Memory B cell (primary cell): ENCODE measurements around the gene LRRC8C.

Experiments used
- ATAC-seq: fragments of 150-1000 bp; cut with Tn5 transposase; 2 replicates; pipeline ENCODE4 v1.10.0; 2021; ENCODE audit warnings: low read depth, mild to moderate bottlenecking, moderate library complexity
- DNase-seq, 2 donors: peaks; one replicate each; pipeline ENCODE4 v3.0.0; 2022; ENCODE audit warnings: low spot score in 2 of 2
- H3K27ac Mint-ChIP-seq: one replicate; pipeline ENCODE4 v1.8.0; 2022; ENCODE audit warnings: mild to moderate bottlenecking, moderate library complexity, mixed read lengths
- H3K27me3 Mint-ChIP-seq: one replicate; pipeline ENCODE4 v1.8.0; 2022; ENCODE audit warnings: mixed read lengths
- H3K36me3 Mint-ChIP-seq: one replicate; pipeline ENCODE4 v1.8.0; 2022; ENCODE audit warnings: mild to moderate bottlenecking, mixed read lengths
- H3K4me1 Mint-ChIP-seq: one replicate; pipeline ENCODE4 v1.8.0; 2022; ENCODE audit warnings: mixed read lengths
- H3K4me3 Mint-ChIP-seq: one replicate; pipeline ENCODE4 v1.8.0; 2022; ENCODE audit warnings: mild to moderate bottlenecking, moderate library complexity, mixed read lengths
- H3K9me3 Mint-ChIP-seq: one replicate; pipeline ENCODE4 v1.8.0; 2022; ENCODE audit warnings: mixed read lengths

LRRC8C gene

DNA sequence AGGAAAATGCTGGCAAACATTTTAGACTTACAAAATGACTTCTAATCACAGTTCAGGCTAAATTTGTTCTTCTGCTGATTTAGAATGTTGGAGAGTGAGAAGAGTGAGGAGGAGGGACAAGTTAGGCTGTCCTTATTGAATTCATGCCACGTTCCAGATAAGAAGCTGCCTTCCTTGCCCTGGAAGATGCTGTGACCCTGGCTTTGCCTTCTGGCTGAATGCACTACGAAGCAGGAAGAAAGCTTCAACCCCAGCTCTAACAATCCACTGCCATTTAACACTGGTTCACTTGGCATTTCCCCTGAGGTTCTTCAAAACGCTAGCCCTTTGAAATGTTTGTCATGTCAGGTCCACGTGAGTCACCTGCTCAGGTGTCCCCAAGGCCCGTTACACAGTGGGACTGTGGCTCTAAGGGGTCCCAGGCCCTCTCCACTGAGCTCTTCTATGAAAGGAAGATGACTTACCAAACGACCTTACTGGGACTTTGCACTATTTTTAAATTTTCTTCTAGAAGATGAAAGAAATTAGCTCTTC is 30.0 kb upstream of the LRRC8C start:
- Mint-ChIP-seq H3K36me3 (no peaks in the 10 kb centered on the region), H3K4me3 (no peak overlapping the region), H3K27ac (no peak overlapping the region), H3K27me3 (no peaks in the 10 kb centered on the region), H3K4me1 (peaks cover 20% of the 10 kb centered on the region), H3K9me3 (no peaks in the 10 kb centered on the region)
- ATAC-seq (no peak), DNase-seq (no peak)

DNA sequence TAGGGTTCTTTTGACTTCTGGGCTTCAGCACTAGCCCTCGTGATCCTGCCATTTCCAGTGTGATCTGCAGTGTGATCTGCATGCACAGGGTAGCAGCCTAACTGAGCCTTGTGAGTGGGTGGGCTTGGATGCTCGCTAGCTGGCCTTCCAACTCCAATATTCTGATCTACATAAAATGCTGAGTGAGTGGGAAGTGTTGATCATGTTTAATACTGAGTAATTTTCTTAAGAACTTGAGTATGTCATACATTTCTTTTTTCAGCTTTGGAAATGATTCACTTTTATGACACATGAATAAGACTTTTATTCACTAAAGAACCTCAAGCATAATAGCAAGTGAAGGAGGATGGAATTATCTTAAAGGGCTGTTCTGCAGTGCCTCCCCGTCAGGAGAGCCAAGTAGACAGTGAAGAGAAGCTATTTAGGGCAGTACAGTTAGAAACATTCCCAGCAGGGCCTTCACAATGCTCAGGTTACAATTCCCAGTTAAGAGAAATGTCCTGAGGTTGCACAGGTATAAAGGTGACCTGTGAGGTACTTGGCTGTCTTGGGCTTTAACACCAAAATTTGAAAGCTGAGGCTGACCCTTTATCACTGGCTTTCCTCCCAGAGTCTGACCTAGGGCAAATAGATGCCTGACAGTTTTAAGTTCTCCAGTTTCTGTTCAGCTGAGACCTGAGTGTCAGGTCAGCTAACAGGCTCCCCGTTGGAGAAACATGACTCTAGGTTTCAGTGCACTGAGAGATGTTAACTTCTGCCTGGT is 29.1 kb upstream of the LRRC8C start:
- Mint-ChIP-seq H3K4me1 (peaks cover 25% of the 10 kb centered on the region), H3K36me3 (no peaks in the 10 kb centered on the region), H3K27ac (no peak overlapping the region), H3K27me3 (no peaks in the 10 kb centered on the region), H3K9me3 (no peaks in the 10 kb centered on the region), H3K4me3 (no peak overlapping the region)
- ATAC-seq (no peak), DNase-seq (no peak)

DNA sequence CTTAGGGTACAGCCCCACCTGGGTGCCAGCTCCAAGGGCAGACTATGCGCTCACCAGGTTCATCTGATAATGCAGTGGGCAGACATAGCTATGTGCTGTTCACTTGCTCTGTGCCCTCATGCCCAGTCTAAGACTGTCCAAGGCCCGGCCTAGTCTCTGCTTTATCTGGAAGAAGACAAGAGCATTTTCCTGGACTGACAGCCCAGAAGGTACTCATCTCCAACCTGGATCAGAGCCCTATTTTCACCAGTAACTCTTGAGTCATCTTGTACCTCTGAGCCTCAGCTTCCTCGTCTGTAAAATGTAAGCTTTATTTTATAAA is 28.5 kb upstream of the LRRC8C start:
- no peak for DNase-seq
- no peak overlapping the region for H3K27ac Mint-ChIP-seq
- ATAC-seq = no peak
- no peaks in the 10 kb centered on the region for H3K9me3 Mint-ChIP-seq
- no peaks in the 10 kb centered on the region for H3K27me3 Mint-ChIP-seq
- no peak overlapping the region for H3K4me3 Mint-ChIP-seq
- H3K4me1 Mint-ChIP-seq = peaks cover 23% of the 10 kb centered on the region
- no peaks in the 10 kb centered on the region for H3K36me3 Mint-ChIP-seq

DNA sequence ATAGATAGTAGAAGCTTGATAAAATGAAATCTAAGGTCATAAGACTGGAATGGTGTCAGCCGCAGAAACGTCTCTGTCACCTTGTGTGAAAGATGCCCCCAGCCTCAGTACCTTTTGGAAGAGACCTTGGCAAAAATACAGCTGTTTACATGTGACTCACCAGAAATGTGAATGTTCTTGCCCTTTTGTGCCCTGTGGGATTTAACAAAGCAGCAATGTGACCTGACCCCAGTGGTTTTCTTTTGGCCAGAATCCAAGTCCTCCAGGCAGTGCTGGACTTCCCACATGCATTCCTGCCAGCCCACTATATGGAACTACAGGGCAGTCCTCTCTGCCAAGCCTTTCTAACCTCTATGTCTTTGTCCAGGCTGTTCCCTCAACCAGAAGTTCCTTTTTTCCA is 27.2 kb upstream of the LRRC8C start:
- Mint-ChIP-seq H3K36me3 (no peaks in the 10 kb centered on the region), H3K4me1 (peaks cover 23% of the 10 kb centered on the region), H3K4me3 (no peak overlapping the region), H3K27me3 (no peaks in the 10 kb centered on the region), H3K27ac (peak overlapping the region; percentile 8), H3K9me3 (no peaks in the 10 kb centered on the region)
- ATAC-seq (no peak), DNase-seq (no peak)

DNA sequence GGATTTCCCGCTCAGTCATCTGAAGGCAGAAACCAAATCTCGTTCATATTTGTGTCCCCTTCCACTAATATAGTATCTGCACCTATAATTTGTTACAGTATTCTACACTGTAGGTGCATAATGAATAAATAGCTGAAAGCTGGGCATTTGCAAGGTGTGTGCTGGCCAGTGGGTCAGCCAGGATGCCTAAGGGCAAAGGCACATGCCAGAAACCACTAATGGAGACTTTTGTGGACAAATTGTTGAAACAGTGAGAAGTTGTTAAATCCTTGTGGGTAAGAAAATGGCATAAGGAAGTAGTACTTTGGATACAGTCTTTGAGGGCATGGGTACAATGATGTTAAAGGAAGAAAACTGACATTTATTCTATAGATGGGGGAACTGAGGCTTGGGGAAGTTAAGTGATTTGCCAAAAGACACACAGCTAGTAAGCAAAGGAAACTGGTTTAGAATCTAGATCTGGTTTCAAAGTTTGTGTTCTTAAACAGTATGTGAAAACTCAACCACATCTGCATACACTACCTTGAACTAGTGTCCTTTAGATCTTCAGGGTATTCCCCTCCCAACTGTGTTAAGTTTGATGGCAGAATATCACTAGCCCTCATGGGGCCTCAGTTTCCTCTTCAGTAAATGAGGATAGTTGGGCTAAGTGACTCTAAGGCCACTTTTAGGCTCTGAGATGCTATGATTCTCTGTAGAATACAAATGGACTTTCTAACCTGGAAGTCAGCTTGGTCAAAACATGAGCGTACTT is 26.5 kb upstream of the LRRC8C start:
- H3K4me3 Mint-ChIP-seq = no peak overlapping the region
- H3K27ac Mint-ChIP-seq = peak overlapping the region; percentile 8
- ATAC-seq = no peak
- H3K4me1 Mint-ChIP-seq = peaks cover 23% of the 10 kb centered on the region
- no peaks in the 10 kb centered on the region for H3K27me3 Mint-ChIP-seq
- no peaks in the 10 kb centered on the region for H3K36me3 Mint-ChIP-seq
- no peak for DNase-seq
- H3K9me3 Mint-ChIP-seq = no peaks in the 10 kb centered on the region

DNA sequence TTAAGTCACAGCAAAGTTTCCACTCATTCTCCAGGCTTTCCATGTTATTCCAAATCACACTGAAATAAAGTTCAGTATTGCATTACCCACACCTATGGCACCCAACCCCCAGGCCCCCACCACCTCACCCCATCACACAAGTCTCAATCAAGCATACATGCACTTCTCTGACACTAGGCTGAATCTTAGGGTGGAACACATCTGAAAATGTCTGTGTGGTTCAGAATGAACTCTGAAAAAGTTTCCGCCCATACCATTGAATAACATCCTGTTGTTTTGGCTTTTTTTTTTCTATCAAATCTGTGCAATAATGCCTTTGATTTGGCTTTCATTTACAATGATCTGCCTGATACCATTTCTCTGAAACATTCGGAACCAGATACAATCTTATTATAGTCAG is 25.8 kb upstream of the LRRC8C start:
- H3K27ac Mint-ChIP-seq = no peak overlapping the region
- ATAC-seq (peak; percentile 52), DNase-seq (no peak)
- H3K4me1 Mint-ChIP-seq = peaks cover 23% of the 10 kb centered on the region
- no peaks in the 10 kb centered on the region for H3K36me3 Mint-ChIP-seq
- H3K27me3 Mint-ChIP-seq = no peaks in the 10 kb centered on the region
- no peak overlapping the region for H3K4me3 Mint-ChIP-seq
- H3K9me3 Mint-ChIP-seq = no peaks in the 10 kb centered on the region

DNA sequence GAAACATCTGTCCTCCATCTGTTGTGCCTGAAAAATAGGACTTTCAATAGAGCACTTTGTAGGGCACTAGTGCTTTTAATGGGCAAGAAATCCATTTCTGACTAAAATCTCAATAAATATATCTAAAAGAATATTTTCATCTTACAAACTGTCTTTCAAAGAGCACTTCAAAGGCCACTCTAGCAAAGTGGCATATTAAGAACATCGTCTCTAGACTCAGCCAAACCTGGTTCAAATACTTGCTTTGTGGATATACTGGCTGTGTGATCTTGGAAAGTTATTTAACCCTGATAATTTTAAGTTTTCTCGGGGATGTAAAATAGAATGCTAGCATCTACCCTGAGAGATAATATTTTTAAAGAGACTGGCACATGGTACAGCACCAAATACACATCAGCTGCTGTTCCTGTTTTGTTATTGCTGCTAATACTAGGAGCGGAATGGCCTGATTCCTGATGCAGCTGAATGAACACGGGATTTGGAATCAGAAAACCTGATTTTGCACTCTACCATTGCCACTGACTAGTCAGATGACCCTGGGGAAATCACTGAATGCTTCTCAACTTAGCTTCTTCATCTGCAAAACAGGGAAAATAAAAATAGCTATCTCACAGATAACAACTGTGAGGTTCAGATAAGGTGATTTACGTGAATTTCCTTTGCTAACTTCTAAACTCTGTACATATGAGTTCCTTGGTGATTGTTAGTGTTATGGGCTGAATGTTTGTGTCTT is 25.2 kb upstream of the LRRC8C start:
- H3K27ac Mint-ChIP-seq = no peak overlapping the region
- no peak overlapping the region for H3K4me3 Mint-ChIP-seq
- no peaks in the 10 kb centered on the region for H3K9me3 Mint-ChIP-seq

DNA sequence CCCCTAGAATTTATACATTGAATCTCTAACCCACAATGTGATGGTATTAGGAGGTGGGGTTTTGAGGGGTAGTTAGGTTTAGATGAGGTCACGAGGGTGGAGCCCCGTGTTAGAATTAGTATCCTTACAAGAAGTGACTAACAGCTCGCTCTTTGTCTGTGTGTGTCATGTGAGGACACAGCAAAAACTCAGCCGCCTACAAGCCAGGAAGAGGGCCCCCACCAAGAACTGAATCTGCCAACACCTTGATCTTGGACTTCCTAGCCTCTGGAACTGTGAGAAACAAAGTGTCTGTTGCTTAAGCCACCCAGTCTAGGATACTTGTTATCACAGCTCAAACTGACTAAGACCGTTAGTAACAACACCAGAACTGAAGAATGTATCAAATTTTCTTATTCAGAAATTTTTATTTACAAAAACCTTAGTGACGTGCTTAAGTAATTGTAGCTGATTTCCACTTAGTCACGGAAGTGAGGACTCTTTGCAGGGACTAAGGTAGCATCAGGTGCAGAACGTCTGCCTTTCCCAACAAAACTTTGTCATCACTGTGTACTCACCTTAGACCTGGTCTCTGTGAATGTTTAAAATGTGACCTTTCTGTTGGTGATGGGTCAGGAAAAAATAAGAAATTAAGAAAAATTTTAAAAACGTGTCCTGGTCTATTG is 24.5 kb upstream of the LRRC8C start:
- H3K27me3 Mint-ChIP-seq = no peaks in the 10 kb centered on the region
- no peaks in the 10 kb centered on the region for H3K9me3 Mint-ChIP-seq
- H3K4me1 Mint-ChIP-seq = peaks cover 23% of the 10 kb centered on the region
- peak overlapping the region; percentile 65 for H3K27ac Mint-ChIP-seq
- DNase-seq (no peak), ATAC-seq (no peak)
- H3K4me3 Mint-ChIP-seq = peak overlapping the region; percentile 39
- H3K36me3 Mint-ChIP-seq = no peaks in the 10 kb centered on the region

More for the DNA sequence above, 25.2 kb upstream of the LRRC8C start:
- Mint-ChIP-seq H3K27me3 (no peaks in the 10 kb centered on the region), H3K4me1 (peaks cover 23% of the 10 kb centered on the region), H3K36me3 (no peaks in the 10 kb centered on the region)
- ATAC-seq (no peak), DNase-seq (no peak)

DNA sequence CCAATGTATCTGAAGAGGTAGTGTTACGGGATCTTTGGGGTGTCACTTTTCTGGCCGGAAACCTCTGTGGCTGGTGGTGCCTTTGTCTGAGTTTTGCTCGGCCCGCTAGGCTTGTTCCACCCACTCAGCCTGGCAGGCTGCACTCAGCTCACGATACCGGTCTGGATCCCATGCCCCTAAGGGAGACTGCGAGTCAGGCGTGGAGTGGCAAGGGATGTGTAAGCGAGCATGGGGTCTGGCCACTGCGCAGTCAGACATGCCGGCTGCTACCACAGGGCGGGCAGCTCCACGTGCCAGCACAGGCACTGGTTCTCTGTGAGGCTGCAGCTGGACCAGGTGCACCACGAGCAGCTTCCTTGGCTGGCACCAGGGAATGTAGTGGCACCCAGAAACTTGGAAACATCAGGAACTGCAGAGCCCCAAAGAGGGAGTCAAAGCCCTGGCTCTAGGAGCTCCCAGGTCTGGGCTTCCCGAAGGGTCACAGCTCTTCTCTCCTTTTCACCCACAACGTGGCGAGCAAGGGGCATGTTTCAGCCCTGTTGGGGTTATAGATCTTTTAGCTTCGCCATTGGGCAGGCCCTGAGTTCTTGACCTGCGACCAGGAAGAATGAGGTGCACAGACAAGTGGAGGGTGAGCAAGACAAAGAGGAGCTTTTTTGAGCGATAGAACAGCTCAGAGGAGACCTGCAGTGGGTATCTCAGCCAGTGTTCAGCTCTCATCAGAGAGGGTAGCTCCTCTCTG is 23.8 kb upstream of the LRRC8C start:
- H3K27ac Mint-ChIP-seq = peak overlapping the region; percentile 65
- no peak for DNase-seq
- no peaks in the 10 kb centered on the region for H3K27me3 Mint-ChIP-seq
- no peak for ATAC-seq
- H3K36me3 Mint-ChIP-seq = no peaks in the 10 kb centered on the region
- peak overlapping the region; percentile 39 for H3K4me3 Mint-ChIP-seq
- no peaks in the 10 kb centered on the region for H3K9me3 Mint-ChIP-seq
- peaks cover 23% of the 10 kb centered on the region for H3K4me1 Mint-ChIP-seq

DNA sequence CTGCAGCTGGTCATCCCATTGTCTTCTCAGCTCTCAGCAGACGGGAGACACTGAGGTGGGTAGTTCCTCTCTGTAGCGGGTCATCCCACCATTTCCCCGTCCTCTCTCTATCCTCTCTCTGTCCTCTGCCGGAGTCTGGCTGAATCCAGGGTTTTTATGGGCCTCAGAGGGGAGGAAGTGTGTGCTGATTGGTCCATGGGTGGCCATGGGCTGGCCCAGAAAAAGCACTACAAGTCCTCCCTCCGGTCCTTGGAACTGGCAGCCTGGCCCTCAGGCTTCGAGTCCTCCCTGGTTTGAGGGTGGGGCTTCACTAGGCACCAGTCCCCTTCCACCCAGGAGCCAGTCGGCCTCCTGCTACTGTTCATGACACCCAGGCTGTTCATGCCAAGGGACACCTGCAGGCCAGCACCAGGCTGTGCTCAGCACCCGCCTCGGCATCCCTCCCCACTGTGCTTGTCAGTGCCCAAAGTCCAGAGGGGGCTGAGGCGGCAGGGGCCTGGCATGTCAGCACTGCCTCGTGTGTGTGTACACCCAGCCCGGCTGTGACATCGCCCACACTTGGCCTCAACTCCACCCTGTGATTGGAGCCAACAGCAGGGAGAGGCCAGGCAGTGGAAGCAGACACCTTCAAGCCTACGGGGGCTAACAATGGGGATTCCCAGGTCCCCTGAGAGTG is 23.0 kb upstream of the LRRC8C start:
- Mint-ChIP-seq H3K27me3 (no peaks in the 10 kb centered on the region), H3K9me3 (no peaks in the 10 kb centered on the region), H3K27ac (no peak overlapping the region), H3K4me3 (no peak overlapping the region), H3K36me3 (no peaks in the 10 kb centered on the region), H3K4me1 (peaks cover 23% of the 10 kb centered on the region)
- ATAC-seq = peak; percentile 63
- no peak for DNase-seq

DNA sequence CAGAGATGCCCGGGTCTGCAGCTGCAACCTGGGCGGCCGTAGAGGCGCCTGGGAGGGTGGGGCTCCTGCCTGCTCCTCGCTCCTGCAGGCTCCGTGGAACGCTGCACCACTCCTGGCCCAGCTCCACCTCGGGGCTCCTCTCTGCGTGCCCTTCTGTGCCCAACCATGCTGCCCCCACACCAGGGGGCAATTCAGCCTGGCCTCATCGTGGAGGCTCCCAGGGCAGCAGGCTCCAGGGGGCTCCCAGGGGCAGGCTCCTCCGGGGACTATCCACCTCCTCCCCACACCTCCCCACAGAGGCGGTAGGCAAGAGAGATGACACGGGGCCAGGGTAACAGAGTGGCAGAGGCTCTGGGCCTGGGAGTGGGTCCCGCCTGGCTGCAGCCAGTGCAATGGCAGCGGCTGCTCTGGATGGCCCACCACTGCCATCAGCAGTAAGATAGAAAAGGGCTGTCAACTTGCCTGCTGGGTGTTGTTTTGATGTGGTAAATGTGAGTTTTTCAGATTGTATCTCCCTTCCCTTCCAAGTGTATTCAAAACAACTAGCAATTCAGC is 22.4 kb upstream of the LRRC8C start:
- H3K4me1 Mint-ChIP-seq = peaks cover 23% of the 10 kb centered on the region
- DNase-seq (no peak), ATAC-seq (no peak)
- H3K4me3 Mint-ChIP-seq = no peak overlapping the region
- H3K27me3 Mint-ChIP-seq = no peaks in the 10 kb centered on the region
- H3K27ac Mint-ChIP-seq = no peak overlapping the region
- H3K9me3 Mint-ChIP-seq = no peaks in the 10 kb centered on the region
- H3K36me3 Mint-ChIP-seq = no peaks in the 10 kb centered on the region

DNA sequence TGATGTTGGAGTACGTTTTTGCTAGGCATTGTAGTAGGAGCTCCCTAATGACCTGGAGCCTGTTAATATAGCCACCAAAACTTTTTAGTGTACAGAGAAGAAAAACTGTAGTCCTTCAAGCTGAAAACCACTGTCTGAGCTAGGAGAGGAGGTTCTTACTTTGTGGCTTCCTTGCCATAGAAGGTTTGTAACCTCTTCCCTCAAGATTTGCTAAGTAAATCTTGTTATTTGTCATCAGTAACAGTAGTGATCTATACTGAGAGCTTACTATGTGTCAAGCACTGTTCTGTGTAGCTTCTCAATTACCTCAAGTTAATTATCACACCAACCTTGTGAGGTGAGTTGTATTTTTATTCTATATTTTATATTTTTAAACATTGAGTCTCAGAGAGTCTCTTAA is 21.2 kb upstream of the LRRC8C start:
- no peaks in the 10 kb centered on the region for H3K27me3 Mint-ChIP-seq
- no peaks in the 10 kb centered on the region for H3K36me3 Mint-ChIP-seq
- peaks cover 15% of the 10 kb centered on the region for H3K4me1 Mint-ChIP-seq
- H3K4me3 Mint-ChIP-seq = no peak overlapping the region
- ATAC-seq (no peak), DNase-seq (no peak)
- H3K9me3 Mint-ChIP-seq = no peaks in the 10 kb centered on the region
- no peak overlapping the region for H3K27ac Mint-ChIP-seq

DNA sequence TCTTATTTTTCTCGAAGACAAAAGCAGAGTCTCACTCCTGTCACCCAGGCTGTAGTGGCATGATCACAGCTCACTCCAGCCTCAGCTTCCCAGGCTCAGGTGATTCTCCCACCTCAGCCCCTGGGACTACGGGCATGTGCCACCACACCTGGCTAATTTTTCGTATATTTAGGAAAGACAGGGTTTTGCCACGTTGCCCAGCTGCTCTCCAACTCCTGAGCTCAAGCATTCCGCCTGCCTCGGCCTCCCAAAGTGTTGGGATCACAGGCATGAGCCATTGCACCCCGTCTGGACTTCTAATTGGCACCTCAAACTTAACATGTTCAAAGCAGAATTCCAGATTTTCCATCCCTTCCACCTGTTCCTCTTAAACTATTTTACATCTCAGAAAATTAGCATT is 19.0 kb upstream of the LRRC8C start:
- Mint-ChIP-seq H3K27me3 (no peaks in the 10 kb centered on the region), H3K9me3 (peaks cover 3% of the 10 kb centered on the region), H3K4me3 (no peak overlapping the region), H3K27ac (no peak overlapping the region), H3K4me1 (peaks cover 1% of the 10 kb centered on the region), H3K36me3 (peaks cover 11% of the 10 kb centered on the region)
- DNase-seq (no peak), ATAC-seq (no peak)
